HG02884 (cell line): ENCODE data around the gene KIRREL2.
"Not testable (repeated sequence)": the region's sequence is repeated elsewhere in the genome, so short reads cannot be mapped to it uniquely, and the experiment has no call there.

ENCODE experiments used
- ATAC-seq: cut with Tn5 transposase; IDR thresholded peaks from one replicate; pipeline ENCODE4 v1.9.1; 2021; ENCODE audit warnings: mild to moderate bottlenecking, moderate library complexity; ENCODE audit not compliant: unreplicated experiment

KIRREL2 gene

GRCh38 chr19:35868823-35869326, 12.2 kb downstream of the KIRREL2 start:
- ATAC-seq, result no peak

- no peak for ATAC-seq
Measured at GRCh38 chr19:35869327-35870123, 12.8 kb downstream of the KIRREL2 start.

DNA sequence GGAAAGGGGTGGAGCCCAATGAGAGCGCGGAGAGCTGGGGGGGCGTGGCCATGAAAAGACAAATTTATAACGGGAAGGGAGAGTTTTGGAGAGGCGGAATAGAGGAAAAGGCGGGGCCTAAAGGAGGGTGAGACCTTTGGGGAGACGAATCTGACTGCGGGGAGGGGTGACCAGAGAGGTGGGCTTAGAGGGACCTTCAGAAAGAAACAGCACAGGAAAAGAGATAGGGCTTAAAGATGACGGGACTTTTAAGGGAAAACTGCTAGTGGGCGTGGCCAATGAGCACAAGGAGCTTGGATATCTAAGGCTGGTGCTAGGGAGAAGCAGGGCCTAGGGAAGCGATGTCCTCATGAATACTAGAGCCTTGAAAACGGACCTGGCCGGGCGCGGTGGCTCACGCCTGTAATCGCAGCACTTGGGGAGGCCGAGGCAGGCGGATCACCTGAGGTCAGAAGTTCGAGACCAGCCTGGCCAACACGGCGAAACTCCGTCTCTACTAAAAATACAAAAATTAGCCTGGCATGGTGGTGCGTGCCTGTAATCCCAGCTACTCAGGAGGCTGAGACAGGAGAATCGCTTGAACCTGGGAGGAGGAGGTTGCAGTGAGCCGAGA, 13.5 kb downstream of the KIRREL2 start:
- ATAC-seq, result not testable (repeated sequence)

DNA sequence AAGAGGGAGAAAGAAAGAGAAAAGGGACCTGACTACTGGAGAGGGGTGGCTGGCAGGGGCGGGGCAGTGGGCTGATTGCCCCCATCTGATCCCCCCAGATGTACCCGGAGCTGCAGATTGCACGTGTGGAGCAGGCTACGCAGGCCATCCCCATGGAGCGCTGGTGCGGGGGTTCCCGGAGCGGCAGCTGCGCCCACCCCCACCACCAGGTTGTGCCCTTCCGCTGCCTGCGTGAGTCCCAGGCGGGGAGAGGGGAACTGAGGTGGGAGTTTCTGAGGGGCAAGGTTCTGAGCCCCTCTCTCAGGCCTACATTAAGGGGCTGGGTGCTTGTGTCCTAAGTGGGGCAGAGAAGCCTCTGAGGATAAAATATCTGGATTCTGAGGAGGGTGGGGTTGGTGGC, 14.1 kb downstream of the KIRREL2 start:
- no peak for ATAC-seq

GRCh38 chr19:35871611-35872010, 14.9 kb downstream of the KIRREL2 start:
- no peak for ATAC-seq

DNA sequence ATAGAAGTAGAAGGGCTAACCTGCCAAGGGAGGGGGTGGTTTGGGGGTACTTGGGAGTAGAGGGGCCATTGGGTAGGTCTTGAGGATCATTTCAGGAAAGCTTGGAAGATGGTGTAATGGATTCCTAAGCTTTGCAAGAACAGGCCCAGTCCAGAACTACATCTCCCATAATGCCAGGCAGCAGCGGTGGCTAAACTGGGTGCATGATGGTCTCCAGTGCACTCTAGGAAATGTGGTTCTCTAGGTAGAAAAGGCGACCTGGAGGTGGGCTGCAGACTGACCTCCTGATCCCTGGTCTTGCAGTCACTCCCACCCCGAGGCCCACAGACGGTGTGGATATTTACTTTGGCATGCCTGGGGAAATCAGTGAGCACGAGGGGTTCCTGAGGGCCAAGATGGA, 15.5 kb downstream of the KIRREL2 start:
- no peak for ATAC-seq

GRCh38 chr19:35874392-35874930, 17.8 kb downstream of the KIRREL2 start:
- no peak for ATAC-seq

- no peak for ATAC-seq
Measured at GRCh38 chr19:35879068-35879467, 22.4 kb downstream of the KIRREL2 start.

DNA sequence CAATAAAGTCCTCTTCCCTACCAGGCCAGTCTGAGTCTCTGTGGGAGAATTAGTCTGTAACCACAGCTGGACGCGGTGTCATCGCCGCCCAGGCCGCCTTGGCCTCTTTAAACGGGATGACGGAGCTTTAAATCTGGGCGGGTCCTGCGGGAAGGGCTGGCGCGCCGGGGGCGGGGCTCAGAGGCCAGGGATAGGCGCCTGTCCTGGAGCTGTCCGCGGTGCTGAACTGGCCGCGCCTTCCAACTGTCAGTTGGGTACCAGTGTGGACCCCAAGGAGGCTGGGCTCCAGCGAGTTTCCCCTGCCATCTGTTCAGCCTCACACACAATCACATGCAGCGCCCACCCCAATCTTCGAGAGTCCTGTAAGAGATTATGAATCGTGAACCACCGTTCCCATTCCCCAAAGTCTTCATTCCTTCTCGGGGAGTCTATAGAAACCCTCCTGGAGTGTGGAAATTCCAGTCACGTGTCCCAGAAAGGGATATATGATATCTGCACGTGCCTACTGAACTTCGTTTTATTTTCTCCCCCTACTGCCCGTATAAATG, 23.1 kb downstream of the KIRREL2 start:
- ATAC-seq, result no peak

DNA sequence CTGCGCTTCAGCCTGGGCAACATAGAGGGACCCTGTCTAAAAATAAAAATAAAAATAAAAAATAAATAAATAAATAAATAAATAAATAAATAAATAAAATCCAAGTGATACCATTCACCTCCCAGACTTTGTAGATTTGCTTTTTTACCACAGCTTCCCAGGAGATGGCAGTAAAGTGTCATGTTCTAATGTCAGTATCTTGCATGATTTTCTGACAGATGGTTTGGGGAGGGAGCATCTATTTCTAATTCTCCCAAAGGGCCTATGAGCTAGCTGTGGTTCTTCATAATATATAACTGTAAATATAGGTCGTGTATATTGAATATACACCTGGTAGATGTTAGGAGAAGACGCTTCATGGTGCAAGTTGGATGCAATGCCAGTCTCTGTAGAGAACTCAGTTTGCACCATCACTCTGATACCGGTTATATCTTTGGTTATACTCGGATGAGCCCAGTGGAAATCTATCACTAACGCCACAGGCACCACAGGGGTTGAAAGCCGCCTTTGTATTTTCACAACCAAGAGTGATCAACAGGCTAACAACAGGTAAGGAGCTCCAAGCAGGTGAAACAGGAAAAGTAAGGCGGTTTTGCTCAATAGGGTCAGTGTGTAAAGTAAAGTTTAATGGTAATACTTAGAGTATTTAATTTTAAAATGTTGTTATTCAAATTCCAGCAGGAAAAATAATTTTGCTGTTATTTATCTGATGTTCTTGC, 25.6 kb downstream of the KIRREL2 start:
- ATAC-seq, result no peak

GRCh38 chr19:35883882-35884281, 27.2 kb downstream of the KIRREL2 start:
- no peak for ATAC-seq

- no peak for ATAC-seq
Measured at GRCh38 chr19:35885225-35885738, 28.6 kb downstream of the KIRREL2 start.

GRCh38 chr19:35885904-35886303, 29.2 kb downstream of the KIRREL2 start:
- no peak for ATAC-seq

DNA sequence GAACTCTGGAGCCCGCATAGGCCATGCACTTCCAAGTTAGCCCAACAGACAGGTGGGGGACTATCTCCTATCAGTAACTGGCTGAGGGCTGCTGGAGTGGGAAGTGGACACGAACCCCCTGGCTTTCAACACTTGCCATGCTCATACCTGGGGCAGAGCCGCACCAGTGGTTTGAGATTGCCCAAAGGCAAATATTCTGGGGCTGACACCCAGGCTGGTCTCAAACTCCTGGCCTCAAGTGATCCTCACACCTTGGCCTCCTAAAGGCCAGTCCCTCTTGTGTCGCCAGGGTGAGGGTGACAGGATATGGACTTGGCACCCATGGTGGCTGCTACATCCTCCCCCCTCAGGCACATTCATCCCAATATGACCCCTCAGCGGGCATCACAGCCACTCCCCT, 30.5 kb downstream of the KIRREL2 start:
- ATAC-seq, result no peak

DNA sequence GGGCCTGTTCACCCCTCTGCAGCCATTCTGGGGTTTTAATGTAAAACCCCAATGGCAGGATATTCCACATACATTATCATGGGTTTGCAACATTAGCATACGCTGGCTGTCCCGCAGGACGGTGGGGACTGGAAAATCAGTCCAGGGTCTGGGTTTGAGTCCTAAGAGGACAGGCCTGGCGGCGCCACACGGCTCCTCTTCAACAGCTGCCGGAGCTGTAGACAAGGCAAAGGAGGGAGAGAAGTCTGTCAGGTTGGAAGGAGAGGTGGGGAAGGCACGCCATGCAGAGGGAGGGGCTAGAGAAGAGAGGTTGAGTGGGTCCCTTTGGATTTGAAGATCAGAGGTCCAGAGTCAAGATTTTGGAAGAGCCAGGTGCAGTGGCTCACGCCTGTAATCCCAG, 31.7 kb downstream of the KIRREL2 start:
- no peak for ATAC-seq

- ATAC-seq, result no peak
Measured at GRCh38 chr19:35889370-35890112, 32.8 kb downstream of the KIRREL2 start.

DNA sequence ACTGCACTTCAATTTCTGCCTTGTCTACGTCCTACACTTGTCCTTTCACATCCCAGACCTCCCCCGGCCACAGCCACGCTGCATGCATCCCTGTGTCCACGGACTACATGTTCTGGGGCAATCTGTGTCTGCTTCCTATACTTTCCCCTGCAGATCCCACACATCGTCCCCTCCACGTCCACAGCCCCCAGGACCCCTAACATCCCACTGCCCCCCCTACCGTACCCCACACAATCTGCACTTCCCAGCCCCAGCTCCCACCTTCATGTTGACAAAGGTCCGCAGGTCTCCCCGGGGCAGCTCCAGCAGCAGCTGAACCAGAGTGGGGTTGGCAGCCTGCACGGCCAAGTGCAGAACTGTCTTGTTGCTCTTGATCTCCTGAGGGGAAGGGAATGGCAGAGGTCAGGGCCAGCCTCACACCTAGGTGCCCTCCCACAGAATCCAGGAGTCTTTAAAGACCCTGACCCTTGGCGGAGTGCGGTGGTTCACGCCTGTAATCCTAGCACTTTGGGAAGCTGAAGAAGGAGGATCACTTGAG, 33.5 kb downstream of the KIRREL2 start:
- no peak for ATAC-seq

DNA sequence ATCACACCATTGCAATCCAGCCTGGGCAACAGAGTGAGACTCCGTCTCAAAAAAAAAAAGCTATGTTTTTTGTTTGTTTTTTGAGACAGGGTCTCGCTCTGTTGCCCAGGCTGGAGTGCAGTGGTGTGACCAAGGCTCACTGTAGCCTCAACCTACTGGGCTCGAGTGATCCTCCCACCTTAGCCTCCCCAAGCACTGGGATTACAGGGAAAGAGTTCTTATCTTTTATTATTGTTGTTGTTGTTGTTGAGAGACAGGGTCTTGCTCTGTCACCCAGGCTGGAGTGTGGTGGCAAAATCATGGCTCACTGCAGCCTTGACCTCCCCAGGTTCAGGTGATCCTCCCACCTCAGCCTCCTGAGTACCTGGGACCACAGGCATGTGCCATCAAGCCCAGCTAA, 35.1 kb downstream of the KIRREL2 start:
- not testable (repeated sequence) for ATAC-seq

GRCh38 chr19:35894342-35894741, 37.6 kb downstream of the KIRREL2 start:
- no peak for ATAC-seq
